ENCODE results near the gene EFCAB13.

The EFCAB13 gene

DNA sequence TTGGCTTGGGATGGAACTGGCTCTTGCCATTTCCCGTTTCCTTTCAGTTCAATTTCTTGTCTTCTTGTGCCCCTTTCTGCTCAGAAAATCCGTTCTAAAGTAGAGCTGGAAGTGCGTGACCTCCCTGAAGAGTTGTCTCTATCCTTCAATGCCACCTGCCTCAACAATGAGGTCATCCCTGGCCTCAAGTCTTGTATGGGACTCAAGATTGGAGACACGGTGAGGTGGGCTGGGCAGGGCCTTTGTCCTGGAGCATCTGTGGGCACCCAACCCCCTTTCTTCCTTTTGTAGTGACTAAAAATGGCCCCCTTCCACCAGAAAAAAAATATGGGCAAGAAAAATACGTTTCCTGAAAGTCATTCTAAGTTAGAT, 32.9 kb upstream of the EFCAB13 start:
- no peak overlapping the region for H3K27ac ChIP-seq
- H3K4me1 ChIP-seq: peaks cover 84% of the 10 kb centered on the region
- H3K4me2 ChIP-seq: peak overlapping the region; percentile 20; the same call in 1 of the 2 replicates

GRCh38 chr17:47291242-47291873, 32.4 kb upstream of the EFCAB13 start:
- H3K4me3 ChIP-seq: no peak overlapping the region
- peaks cover 79% of the 10 kb centered on the region for H3K4me1 ChIP-seq
- H3K9me3 ChIP-seq: peaks cover 9% of the 10 kb centered on the region; the same call in 1 of the 2 replicates
- no peaks in the 10 kb centered on the region for H4K20me1 ChIP-seq
- H3K36me3 ChIP-seq: no peaks in the 10 kb centered on the region
- no peaks in the 10 kb centered on the region for H3K27me3 ChIP-seq
- H3K4me2 ChIP-seq: no peak overlapping the region
- H3K9ac ChIP-seq: no peak overlapping the region
- H3K27ac ChIP-seq: no peak overlapping the region
- no peak for TF ChIP-seq Cebpa-rat (IDR thresholded peaks at IDR 0.05)

More for the DNA sequence above, 32.9 kb upstream of the EFCAB13 start:
- TF ChIP-seq Cebpa-rat (IDR thresholded peaks at IDR 0.05): no peak
- no peak overlapping the region for H3K4me3 ChIP-seq
- H3K36me3 ChIP-seq: no peaks in the 10 kb centered on the region
- H3K9me3 ChIP-seq: peaks cover 9% of the 10 kb centered on the region; the same call in 1 of the 2 replicates
- H3K27me3 ChIP-seq: no peaks in the 10 kb centered on the region
- no peak overlapping the region for H3K9ac ChIP-seq
- H4K20me1 ChIP-seq: no peaks in the 10 kb centered on the region

GRCh38 chr17:47292206-47292605, 31.5 kb upstream of the EFCAB13 start:
- Histone ChIP-seq H3K9me3 (peaks cover 9% of the 10 kb centered on the region; the same call in 1 of the 2 replicates), H3K27ac (no peak overlapping the region), H3K9ac (no peak overlapping the region), H3K36me3 (no peaks in the 10 kb centered on the region), H3K4me1 (peaks cover 70% of the 10 kb centered on the region), H3K4me2 (no peak overlapping the region), H4K20me1 (no peaks in the 10 kb centered on the region), H3K27me3 (no peaks in the 10 kb centered on the region), H3K4me3 (no peak overlapping the region)
- no peak for TF ChIP-seq Cebpa-rat (IDR thresholded peaks at IDR 0.05)

DNA sequence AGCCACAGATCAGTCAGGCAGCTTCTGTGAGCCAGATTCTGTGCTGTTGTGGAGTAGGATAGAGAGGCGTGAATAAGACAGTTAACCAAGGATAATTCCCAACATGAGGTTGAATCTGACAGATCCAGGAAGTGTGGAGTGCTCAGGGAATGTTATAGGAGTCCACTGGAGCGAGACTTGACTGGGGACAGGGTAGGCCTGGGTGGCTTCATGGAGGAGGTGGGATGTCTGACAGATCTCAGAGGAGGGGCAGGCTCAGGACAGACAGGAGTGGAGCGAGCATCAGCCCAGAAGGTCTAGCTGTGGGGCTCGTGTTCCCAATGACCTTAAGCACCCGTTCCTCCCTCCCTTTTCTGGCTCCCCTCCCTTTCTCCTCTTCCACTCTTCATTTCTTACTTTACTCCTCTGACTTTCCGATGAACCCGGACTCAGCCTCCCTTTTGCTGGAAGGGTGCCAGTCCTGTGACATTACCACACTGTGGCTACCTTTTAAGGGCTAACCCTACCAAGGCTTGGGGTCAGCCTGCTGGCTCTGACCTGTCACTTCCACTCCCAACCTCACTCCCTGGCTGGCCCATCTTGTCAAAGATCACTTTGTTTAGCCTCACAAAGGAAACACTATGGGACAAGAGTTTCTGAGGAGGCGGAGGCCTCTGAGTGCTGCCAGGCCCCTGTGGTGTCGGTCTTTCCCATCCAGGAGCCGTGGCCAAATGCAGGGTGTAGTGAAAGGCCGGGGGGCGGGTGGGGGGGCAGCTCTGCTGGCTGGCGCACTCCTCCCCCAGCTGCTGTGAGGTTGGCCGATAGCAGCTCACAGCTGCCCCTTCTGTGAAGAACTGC, 28.5 kb upstream of the EFCAB13 start:
- peaks cover 9% of the 10 kb centered on the region; the same call in 1 of the 2 replicates for H3K9me3 ChIP-seq
- H3K4me1 ChIP-seq: peaks cover 40% of the 10 kb centered on the region
- peak overlapping the region; percentile 78 for H3K4me2 ChIP-seq
- no peak overlapping the region for H3K4me3 ChIP-seq
- H4K20me1 ChIP-seq: no peaks in the 10 kb centered on the region
- H3K9ac ChIP-seq: no peak overlapping the region
- H3K36me3 ChIP-seq: no peaks in the 10 kb centered on the region
- TF ChIP-seq Cebpa-rat (IDR thresholded peaks at IDR 0.05): no peak
- 0 out of 2 replicates have a peak overlapping the region, but pooled peaks have one; percentile 18 for H3K27ac ChIP-seq
- H3K27me3 ChIP-seq: no peaks in the 10 kb centered on the region

DNA sequence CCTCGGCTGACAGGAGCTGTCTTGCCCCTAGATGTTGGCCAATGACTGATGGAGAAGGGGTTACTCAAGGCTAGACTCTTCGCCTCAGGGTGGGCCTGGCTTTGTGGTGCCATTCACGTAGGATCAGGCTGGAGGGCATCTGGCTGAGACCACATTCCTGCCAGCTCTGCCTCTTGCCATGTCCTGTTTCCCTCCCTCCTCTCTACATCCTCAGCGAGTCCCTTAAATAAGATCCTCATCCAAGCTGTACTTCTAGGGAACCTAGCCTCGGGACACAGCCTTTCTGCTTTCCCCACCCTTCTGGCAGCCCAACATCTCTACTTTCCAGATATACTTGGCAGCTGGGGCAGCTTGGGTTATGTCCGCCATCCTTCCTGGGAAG, 27.9 kb upstream of the EFCAB13 start:
- no peak for TF ChIP-seq Cebpa-rat (IDR thresholded peaks at IDR 0.05)
- H3K9ac ChIP-seq: no peak overlapping the region
- H3K4me3 ChIP-seq: no peak overlapping the region
- no peak overlapping the region for H3K4me2 ChIP-seq
- H3K27ac ChIP-seq: no peak overlapping the region
- H4K20me1 ChIP-seq: no peaks in the 10 kb centered on the region
- no peaks in the 10 kb centered on the region for H3K36me3 ChIP-seq
- H3K4me1 ChIP-seq: peaks cover 34% of the 10 kb centered on the region
- H3K27me3 ChIP-seq: no peaks in the 10 kb centered on the region
- peaks cover 4% of the 10 kb centered on the region; the same call in 1 of the 2 replicates for H3K9me3 ChIP-seq

DNA sequence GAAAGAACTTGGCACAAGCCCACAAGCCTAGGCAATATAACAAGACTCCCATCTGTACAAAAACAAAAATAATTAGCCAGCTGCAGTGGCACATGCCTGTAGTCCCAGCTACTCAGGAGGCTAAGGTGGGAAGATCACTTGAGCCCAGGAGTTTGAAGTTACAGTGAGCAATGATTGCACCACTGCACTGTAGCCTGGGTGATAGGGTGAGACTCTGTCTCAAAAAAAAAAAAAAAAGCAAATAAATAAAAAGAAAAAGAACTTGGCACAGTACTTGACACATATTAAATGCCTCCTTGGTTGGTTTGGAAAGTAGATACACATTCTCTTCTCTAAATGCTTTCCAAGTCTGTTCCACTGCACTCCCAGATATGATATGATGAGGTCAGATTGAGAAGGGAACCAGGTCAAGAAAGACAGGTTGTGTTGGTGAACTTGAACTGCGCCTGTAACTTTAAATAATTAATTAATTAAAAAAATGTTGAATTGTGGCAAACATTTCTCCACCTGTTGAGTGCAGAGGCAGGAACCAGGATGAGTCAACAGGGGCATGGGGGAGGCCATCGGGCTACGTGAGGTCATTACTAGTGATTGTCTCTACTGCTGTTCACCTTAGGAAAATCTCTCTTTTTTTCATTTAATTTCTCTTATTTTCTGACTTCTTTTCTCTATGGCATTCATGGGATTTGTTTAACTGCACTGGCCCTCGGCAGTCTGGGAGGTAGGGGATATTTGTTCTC, 25.9 kb upstream of the EFCAB13 start:
- no peaks in the 10 kb centered on the region for H4K20me1 ChIP-seq
- no peak for TF ChIP-seq Cebpa-rat (IDR thresholded peaks at IDR 0.05)
- H3K9ac ChIP-seq: no peak overlapping the region
- H3K27me3 ChIP-seq: no peaks in the 10 kb centered on the region
- H3K4me2 ChIP-seq: no peak overlapping the region
- H3K36me3 ChIP-seq: no peaks in the 10 kb centered on the region
- H3K4me3 ChIP-seq: no peak overlapping the region
- peaks cover 27% of the 10 kb centered on the region for H3K4me1 ChIP-seq
- no peak overlapping the region for H3K27ac ChIP-seq
- H3K9me3 ChIP-seq: peaks cover 17% of the 10 kb centered on the region

DNA sequence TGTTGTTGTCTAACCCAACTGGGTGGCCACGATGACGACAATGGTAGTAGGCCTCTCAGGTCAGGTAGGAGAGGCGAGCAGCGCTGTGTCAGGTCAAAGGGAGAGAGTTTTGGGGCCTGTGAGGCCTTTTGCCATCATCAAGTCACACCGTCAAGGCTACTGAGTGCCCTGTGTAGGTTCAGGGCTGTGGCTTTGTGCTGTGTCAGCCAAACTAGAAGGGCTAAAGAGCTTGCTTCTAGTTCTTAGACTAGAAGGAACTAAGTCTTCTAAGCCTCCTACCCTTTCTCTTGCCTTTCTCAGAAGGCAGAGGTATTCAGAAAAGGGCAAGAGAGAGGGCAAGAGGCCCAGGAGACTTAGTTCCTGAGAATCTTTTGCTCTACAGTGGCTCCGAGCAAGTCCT, 25.0 kb upstream of the EFCAB13 start:
- peaks cover 18% of the 10 kb centered on the region for H3K4me1 ChIP-seq
- H3K4me3 ChIP-seq: no peak overlapping the region
- H4K20me1 ChIP-seq: no peaks in the 10 kb centered on the region
- H3K9me3 ChIP-seq: peaks cover 20% of the 10 kb centered on the region
- no peak overlapping the region for H3K4me2 ChIP-seq
- no peaks in the 10 kb centered on the region for H3K36me3 ChIP-seq
- no peak for TF ChIP-seq Cebpa-rat (IDR thresholded peaks at IDR 0.05)
- H3K27me3 ChIP-seq: no peaks in the 10 kb centered on the region
- H3K9ac ChIP-seq: no peak overlapping the region
- no peak overlapping the region for H3K27ac ChIP-seq

DNA sequence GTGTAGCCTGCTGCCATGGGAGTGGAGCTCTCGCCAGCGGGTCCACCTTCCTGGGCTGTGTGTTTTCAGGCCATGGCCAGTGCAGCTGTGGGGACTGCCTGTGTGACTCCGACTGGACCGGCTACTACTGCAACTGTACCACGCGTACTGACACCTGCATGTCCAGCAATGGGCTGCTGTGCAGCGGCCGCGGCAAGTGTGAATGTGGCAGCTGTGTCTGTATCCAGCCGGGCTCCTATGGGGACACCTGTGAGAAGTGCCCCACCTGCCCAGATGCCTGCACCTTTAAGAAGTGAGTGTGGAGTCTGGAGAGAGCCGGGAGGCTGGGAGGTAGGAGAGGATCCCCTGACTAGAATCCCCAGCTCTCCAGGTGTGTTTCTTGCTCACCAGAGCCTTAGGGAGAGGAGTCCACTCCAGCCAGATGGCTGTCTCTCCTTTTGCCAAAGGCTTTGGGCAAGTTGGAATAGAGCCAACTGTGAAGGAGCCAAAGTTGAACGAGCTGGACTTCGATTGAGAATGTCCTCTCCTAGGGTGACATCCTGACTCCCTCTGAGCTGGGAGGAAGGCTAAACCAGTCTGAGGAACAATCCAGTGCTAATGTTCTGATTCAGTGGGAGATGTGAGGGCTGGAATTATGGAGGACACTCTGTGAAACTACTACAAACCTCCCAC, 24.4 kb upstream of the EFCAB13 start:
- H3K9me3 ChIP-seq: peaks cover 23% of the 10 kb centered on the region
- H3K4me2 ChIP-seq: no peak overlapping the region
- no peaks in the 10 kb centered on the region for H3K27me3 ChIP-seq
- H3K4me1 ChIP-seq: peaks cover 11% of the 10 kb centered on the region
- H3K9ac ChIP-seq: no peak overlapping the region
- H3K4me3 ChIP-seq: no peak overlapping the region
- no peak overlapping the region for H3K27ac ChIP-seq
- no peak for TF ChIP-seq Cebpa-rat (IDR thresholded peaks at IDR 0.05)
- H3K36me3 ChIP-seq: no peaks in the 10 kb centered on the region
- no peaks in the 10 kb centered on the region for H4K20me1 ChIP-seq

GRCh38 chr17:47300718-47301117, 23.0 kb upstream of the EFCAB13 start:
- Histone ChIP-seq H3K4me3 (no peak overlapping the region), H3K4me1 (peaks cover 7% of the 10 kb centered on the region), H3K27ac (no peak overlapping the region), H4K20me1 (no peaks in the 10 kb centered on the region), H3K9me3 (peaks cover 23% of the 10 kb centered on the region), H3K27me3 (no peaks in the 10 kb centered on the region), H3K9ac (no peak overlapping the region), H3K36me3 (no peaks in the 10 kb centered on the region), H3K4me2 (no peak overlapping the region)
- no peak for TF ChIP-seq Cebpa-rat (IDR thresholded peaks at IDR 0.05)

All from BLaER1 (cell line).